Naive thymus-derived CD4-positive, alpha-beta T cell (primary cell): Measurements from ENCODE around the gene AR. TPM values are rescaled to one million over a fixed set of nuclear protein-coding genes. Genes with fewer than 3 reads are reported as not detected.

Experiments used
- ATAC-seq: fragments of 150-1000 bp; cut with Tn5 transposase; 2 replicates; pipeline ENCODE4 v1.10.0; 2021; ENCODE audit warnings: mild to moderate bottlenecking, moderate library complexity
- CTCF ChIA-PET: fragments of 350-600 bp; sonication (Branson Sonifier 250); formaldehyde crosslinking; loops from one replicate; lab custom pipeline; 2021; ENCODE audit warnings: antibody characterized with exemption; lab: Charles Lee
- POLR2A ChIA-PET: fragments of 350-600 bp; sonication (Branson Sonifier 250); formaldehyde crosslinking; loops from one replicate; lab custom pipeline; 2021; ENCODE audit warnings: antibody characterized with exemption, inconsistent platforms; lab: Charles Lee
- DNase-seq, 9 donors: peaks; one replicate each; pipeline versions ENCODE4 v3.0.0 to v3.0.0-alpha.2; 2020 to 2022; ENCODE audit warnings: mixed read lengths in 1 of 9
- H3K27ac ChIP-seq: one replicate; pipeline ENCODE4 v1.7.0; 2013; ENCODE audit warnings: mild to moderate bottlenecking, low read depth, low read length, moderate library complexity
- H3K27me3 ChIP-seq, 2 donors: one replicate each; pipeline ENCODE4 v1.7.0; 2013; ENCODE audit warnings: low read length in 2 of 2, mild to moderate bottlenecking in 2 of 2, moderate library complexity in 2 of 2; ENCODE audit not compliant: control insufficient read depth in 2 of 2, insufficient read depth in 2 of 2
- H3K36me3 ChIP-seq, 3 experiments: 1 replicate in 2 of 3; 2 replicates in 1 of 3; pipeline ENCODE4 v1.7.0; 2013; ENCODE audit warnings: low read length in 3 of 3, mild to moderate bottlenecking in 3 of 3, moderate library complexity in 1 of 3; ENCODE audit not compliant: insufficient read depth in 3 of 3, control insufficient read depth in 2 of 3
- H3K4me1 ChIP-seq, 2 donors: one replicate each; pipeline ENCODE4 v1.7.0; 2013; ENCODE audit warnings: low read length in 2 of 2, mild to moderate bottlenecking in 2 of 2, moderate library complexity in 1 of 2; ENCODE audit not compliant: control insufficient read depth in 2 of 2, insufficient read depth in 2 of 2
- H3K4me3 ChIP-seq: 2 replicates; pipeline ENCODE4 v1.7.0; 2013; ENCODE audit warnings: mild to moderate bottlenecking, low read length
- H3K9me3 ChIP-seq, 3 experiments: 1 replicate in 2 of 3; 2 replicates in 1 of 3; pipeline ENCODE4 v1.7.0; 2013; ENCODE audit warnings: low read length in 3 of 3; ENCODE audit not compliant: control insufficient read depth in 2 of 3
- H3K27ac Mint-ChIP-seq, 9 donors: one replicate each; pipeline ENCODE4 v1.8.0; 2020 to 2022; ENCODE audit warnings: mixed read lengths in 9 of 9, mild to moderate bottlenecking in 8 of 9, moderate library complexity in 5 of 9, inconsistent platforms in 2 of 9
- H3K27me3 Mint-ChIP-seq, 5 donors: one replicate each; pipeline ENCODE4 v1.8.0; 2021 to 2022; ENCODE audit warnings: mixed read lengths in 5 of 5, mild to moderate bottlenecking in 1 of 5
- H3K36me3 Mint-ChIP-seq, 5 donors: one replicate each; pipeline ENCODE4 v1.8.0; 2020 to 2022; ENCODE audit warnings: mixed read lengths in 5 of 5, mild to moderate bottlenecking in 3 of 5, inconsistent platforms in 1 of 5
- H3K4me1 Mint-ChIP-seq, 7 donors: one replicate each; pipeline ENCODE4 v1.8.0; 2020 to 2022; ENCODE audit warnings: mixed read lengths in 7 of 7, mild to moderate bottlenecking in 3 of 7, inconsistent platforms in 1 of 7
- H3K4me3 Mint-ChIP-seq, 10 donors: one replicate each; pipeline ENCODE4 v1.8.0; 2020 to 2022; ENCODE audit warnings: mild to moderate bottlenecking in 10 of 10, mixed read lengths in 10 of 10, moderate library complexity in 6 of 10, inconsistent platforms in 2 of 10
- H3K9me3 Mint-ChIP-seq, 11 donors: one replicate each; pipeline ENCODE4 v1.8.0; 2020 to 2022; ENCODE audit warnings: mixed read lengths in 11 of 11, mild to moderate bottlenecking in 4 of 11, inconsistent platforms in 1 of 11, moderate library complexity in 1 of 11
- intact Hi-C, 2 donors: fragments of 100-400 bp; cut with micrococcal nuclease; formaldehyde crosslinking; loops; one replicate each; pipeline ENCODE4 v1.15.1; 2023
- polyA plus RNA-seq, 2 donors: library from polyadenylated mRNA; unstranded; fragments of 300-500 nt; fragmentation: Illumina TruSeq; gene quantifications; one replicate each; pipeline ENCODE4 v1.2.3, GENCODE V29; 2021
- total RNA-seq, 6 experiments: library from RNA in 5 of 6; stranded (reverse) in 5 of 6; gene quantifications; 1 replicate in 5 of 6; 2 replicates in 1 of 6; pipeline ENCODE4 v1.2.3 and lab custom pipeline; 2021 to 2026

The AR gene, protein sequence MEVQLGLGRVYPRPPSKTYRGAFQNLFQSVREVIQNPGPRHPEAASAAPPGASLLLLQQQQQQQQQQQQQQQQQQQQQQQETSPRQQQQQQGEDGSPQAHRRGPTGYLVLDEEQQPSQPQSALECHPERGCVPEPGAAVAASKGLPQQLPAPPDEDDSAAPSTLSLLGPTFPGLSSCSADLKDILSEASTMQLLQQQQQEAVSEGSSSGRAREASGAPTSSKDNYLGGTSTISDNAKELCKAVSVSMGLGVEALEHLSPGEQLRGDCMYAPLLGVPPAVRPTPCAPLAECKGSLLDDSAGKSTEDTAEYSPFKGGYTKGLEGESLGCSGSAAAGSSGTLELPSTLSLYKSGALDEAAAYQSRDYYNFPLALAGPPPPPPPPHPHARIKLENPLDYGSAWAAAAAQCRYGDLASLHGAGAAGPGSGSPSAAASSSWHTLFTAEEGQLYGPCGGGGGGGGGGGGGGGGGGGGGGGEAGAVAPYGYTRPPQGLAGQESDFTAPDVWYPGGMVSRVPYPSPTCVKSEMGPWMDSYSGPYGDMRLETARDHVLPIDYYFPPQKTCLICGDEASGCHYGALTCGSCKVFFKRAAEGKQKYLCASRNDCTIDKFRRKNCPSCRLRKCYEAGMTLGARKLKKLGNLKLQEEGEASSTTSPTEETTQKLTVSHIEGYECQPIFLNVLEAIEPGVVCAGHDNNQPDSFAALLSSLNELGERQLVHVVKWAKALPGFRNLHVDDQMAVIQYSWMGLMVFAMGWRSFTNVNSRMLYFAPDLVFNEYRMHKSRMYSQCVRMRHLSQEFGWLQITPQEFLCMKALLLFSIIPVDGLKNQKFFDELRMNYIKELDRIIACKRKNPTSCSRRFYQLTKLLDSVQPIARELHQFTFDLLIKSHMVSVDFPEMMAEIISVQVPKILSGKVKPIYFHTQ
- total RNA-seq (under 1 TPM in 3 of 5 experiments, not detected in 2; 0.03 to 0.39 (median 0.15) TPM), polyA plus RNA-seq (not detected), total RNA-seq (lab: John Stamatoyannopoulos, UW) (not detected)

DNA sequence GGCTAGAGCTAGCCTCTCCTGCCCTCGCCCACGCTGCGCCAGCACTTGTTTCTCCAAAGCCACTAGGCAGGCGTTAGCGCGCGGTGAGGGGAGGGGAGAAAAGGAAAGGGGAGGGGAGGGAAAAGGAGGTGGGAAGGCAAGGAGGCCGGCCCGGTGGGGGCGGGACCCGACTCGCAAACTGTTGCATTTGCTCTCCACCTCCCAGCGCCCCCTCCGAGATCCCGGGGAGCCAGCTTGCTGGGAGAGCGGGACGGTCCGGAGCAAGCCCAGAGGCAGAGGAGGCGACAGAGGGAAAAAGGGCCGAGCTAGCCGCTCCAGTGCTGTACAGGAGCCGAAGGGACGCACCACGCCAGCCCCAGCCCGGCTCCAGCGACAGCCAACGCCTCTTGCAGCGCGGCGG lies at the start of gene AR:
TSS of gene AR (plus strand) at position 204 of the 400 bp plus-strand sequence. CDS start 1,126 bp downstream, outside the sequence.
- H3K27ac ChIP-seq, result no peak within 1 kb of the TSS
- peak within 1 kb of the TSS; percentile 37 to 69 (median 56) for H3K4me3 Mint-ChIP-seq
- intact Hi-C loops, result no loop called here
- H3K27me3 Mint-ChIP-seq, result peaks cover 18 to 53% (median 38%) of the 10 kb centered on the region in 5 donors
- ChIA-PET CTCF (no interaction called here), POLR2A (no interaction called here)
- H3K4me1 ChIP-seq, result no peaks in the 10 kb centered on the region
- H3K4me3 ChIP-seq, result no peak within 1 kb of the TSS
- DNase-seq (no peak), ATAC-seq (no peak)
- H3K4me1 Mint-ChIP-seq, result peaks cover 0 to 14% (median 5%) of the 10 kb centered on the region in 7 donors
- no peaks in the 10 kb centered on the region for H3K9me3 ChIP-seq
- H3K27me3 ChIP-seq, result peaks cover 0 to 3% of the 10 kb centered on the region in 2 donors
- peaks cover 0 to 5% (median 0%) of the 10 kb centered on the region in 11 donors for H3K9me3 Mint-ChIP-seq
- H3K27ac Mint-ChIP-seq, result no peak within 1 kb of the TSS
- H3K36me3 Mint-ChIP-seq, result no peaks in the 10 kb centered on the region
- H3K36me3 ChIP-seq, result no peaks in the 10 kb centered on the region

DNA sequence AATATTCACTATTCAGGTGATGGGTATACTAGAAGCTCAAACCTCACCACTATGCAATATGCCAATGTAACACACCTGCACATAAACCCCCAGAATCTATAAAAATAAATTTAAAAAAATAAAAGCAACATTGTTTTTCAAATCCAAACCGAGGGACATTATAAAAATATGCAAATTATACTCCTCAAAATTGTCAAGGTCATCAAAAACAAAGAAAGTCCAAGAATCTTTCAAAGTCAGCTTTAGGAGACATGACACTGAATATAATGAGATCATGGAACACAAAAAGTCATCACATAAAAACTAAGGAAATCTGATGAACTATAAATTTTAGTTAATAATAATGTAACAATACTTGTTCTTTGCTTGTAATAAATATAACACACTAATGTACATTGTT lies 43.2 kb upstream of the AR start:
- intact Hi-C loops, result no loop called here
- no peak for ATAC-seq

DNA sequence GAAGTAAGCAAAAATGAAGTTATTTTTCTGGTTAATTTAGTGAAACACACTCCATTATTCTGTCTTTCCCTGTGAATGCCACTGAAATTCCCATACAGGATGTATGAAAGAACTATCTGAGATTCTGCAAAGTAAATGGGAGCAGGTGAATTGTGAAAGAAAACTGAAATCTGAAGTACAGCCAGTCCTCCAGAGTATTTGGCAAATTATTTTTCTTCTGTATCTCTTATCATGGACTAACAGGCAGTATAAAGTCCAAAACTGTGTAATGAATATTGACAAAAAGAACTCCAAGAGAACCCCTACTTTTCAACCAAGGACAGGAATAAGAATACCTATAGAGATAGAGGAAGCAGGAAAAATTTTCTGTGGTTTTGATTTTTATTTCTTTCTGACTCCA lies 40.8 kb upstream of the AR start:
- ChIA-PET POLR2A (no interaction called here), CTCF (no interaction called here)
- Mint-ChIP-seq H3K4me3 (no peak overlapping the region), H3K27me3 (no peaks in the 10 kb centered on the region), H3K36me3 (no peaks in the 10 kb centered on the region), H3K4me1 (no peaks in the 10 kb centered on the region), H3K9me3 (peaks cover 0 to 8% (median 0%) of the 10 kb centered on the region in 11 donors), H3K27ac (no peak overlapping the region)
- Histone ChIP-seq H3K4me3 (no peak overlapping the region), H3K27me3 (no peaks in the 10 kb centered on the region), H3K27ac (no peak overlapping the region), H3K9me3 (no peaks in the 10 kb centered on the region), H3K36me3 (no peaks in the 10 kb centered on the region), H3K4me1 (no peaks in the 10 kb centered on the region)
- ATAC-seq, result no peak
- DNase-seq, result no peak
- intact Hi-C loops, result no loop called here

More for the DNA sequence above, 43.2 kb upstream of the AR start:
- Histone ChIP-seq H3K36me3 (no peaks in the 10 kb centered on the region), H3K27me3 (no peaks in the 10 kb centered on the region), H3K4me3 (no peak overlapping the region), H3K4me1 (no peaks in the 10 kb centered on the region), H3K9me3 (no peaks in the 10 kb centered on the region), H3K27ac (no peak overlapping the region)
- Mint-ChIP-seq H3K27me3 (no peaks in the 10 kb centered on the region), H3K36me3 (no peaks in the 10 kb centered on the region), H3K4me1 (no peaks in the 10 kb centered on the region), H3K27ac (no peak overlapping the region), H3K4me3 (no peak overlapping the region), H3K9me3 (peaks cover 0 to 7% (median 0%) of the 10 kb centered on the region in 11 donors)
- ChIA-PET CTCF (no interaction called here), POLR2A (no interaction called here)
- DNase-seq, result no peak

DNA sequence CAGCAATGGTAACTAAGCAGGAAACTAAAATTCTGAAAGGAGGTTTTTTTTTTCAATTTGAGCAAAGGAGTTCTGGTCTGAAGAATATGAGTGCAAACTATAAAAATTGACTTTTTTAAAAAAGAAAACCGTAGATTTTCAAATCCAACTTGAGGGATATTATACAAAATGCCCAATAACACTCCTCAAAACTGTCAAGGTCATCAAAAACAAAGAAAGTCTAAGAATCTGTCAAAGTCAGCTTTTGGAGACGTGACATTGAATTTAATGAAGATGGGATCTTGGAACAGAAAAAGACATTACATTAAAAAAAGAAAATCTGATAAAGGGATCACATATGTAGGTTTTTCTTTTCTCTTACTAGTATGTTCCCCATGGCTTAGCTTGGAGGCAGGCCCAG lies 40.4 kb upstream of the AR start:
- ChIA-PET CTCF (no interaction called here), POLR2A (no interaction called here)
- H3K9me3 ChIP-seq, result no peaks in the 10 kb centered on the region
- H3K4me1 Mint-ChIP-seq, result no peaks in the 10 kb centered on the region
- peaks cover 0 to 5% (median 0%) of the 10 kb centered on the region in 11 donors for H3K9me3 Mint-ChIP-seq
- H3K4me3 ChIP-seq, result no peak overlapping the region
- no peak for ATAC-seq
- no peaks in the 10 kb centered on the region for H3K4me1 ChIP-seq
- no peaks in the 10 kb centered on the region for H3K27me3 Mint-ChIP-seq
- intact Hi-C loops, result no loop called here
- H3K27me3 ChIP-seq, result no peaks in the 10 kb centered on the region
- no peaks in the 10 kb centered on the region for H3K36me3 ChIP-seq
- H3K27ac ChIP-seq, result no peak overlapping the region
- H3K4me3 Mint-ChIP-seq, result no peak overlapping the region
- H3K27ac Mint-ChIP-seq, result no peak overlapping the region
- no peaks in the 10 kb centered on the region for H3K36me3 Mint-ChIP-seq
- DNase-seq, result no peak

DNA sequence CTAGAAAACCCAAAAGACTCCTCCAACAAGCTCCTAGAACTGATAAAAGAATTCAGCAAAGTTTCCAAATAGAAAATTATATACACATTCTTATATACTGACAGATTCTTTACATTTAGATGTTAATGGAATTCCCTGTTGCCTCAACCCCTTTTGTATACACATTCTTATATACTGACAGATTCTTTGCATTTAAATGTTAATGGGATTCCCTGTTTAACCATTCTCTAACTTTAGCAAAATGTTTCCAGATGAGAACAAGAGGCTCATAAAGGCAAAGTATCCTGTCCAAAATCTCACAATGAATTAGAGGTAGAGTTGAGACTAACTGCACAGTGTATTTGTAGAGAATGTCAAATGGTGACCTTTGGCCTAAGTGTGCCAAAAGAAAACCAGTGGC lies 23.1 kb upstream of the AR start:
- ChIA-PET CTCF (no interaction called here), POLR2A (no interaction called here)
- H3K4me1 ChIP-seq, result no peaks in the 10 kb centered on the region
- H3K4me1 Mint-ChIP-seq, result no peaks in the 10 kb centered on the region
- H3K36me3 ChIP-seq, result no peaks in the 10 kb centered on the region
- intact Hi-C loops, result no loop called here
- no peak overlapping the region for H3K4me3 ChIP-seq
- ATAC-seq (no peak), DNase-seq (no peak)
- H3K36me3 Mint-ChIP-seq, result no peaks in the 10 kb centered on the region
- H3K27ac ChIP-seq, result no peak overlapping the region
- H3K4me3 Mint-ChIP-seq, result no peak overlapping the region
- no peaks in the 10 kb centered on the region for H3K9me3 ChIP-seq
- no peak overlapping the region for H3K27ac Mint-ChIP-seq
- H3K27me3 Mint-ChIP-seq, result no peaks in the 10 kb centered on the region
- H3K27me3 ChIP-seq, result no peaks in the 10 kb centered on the region
- peaks cover 0 to 4% (median 0%) of the 10 kb centered on the region in 11 donors for H3K9me3 Mint-ChIP-seq

DNA sequence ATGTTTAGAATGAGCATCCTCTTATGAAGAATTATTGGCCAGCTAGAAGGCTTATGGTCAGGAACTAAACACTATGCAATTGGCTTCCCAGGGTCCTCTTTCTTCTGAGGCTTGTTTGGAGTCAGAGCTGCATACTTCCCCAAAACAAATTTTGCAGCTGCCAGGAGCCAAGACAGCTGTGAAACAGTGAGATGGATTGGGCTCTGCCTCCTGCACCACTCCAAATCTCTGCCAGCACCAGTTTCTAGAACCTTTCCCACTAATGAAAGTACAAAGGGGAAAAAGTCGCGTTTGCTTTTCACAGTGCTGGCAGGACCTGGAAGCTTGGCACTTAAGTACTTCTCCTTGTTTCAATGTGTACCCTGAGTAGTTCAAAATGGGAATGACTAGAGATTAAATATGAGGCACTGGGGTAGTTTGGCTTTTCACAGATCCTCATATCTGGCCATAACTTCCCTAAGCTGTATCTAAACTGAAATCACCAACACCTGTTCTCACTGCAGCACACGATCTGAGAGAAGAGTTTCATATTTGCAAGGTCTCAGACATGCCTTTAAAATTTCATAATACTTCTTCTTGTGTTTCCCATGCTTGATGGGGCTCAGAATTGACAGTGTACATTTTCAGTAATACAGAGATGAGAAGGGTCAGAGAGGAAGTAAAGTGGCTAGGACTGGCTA lies 20.7 kb upstream of the AR start:
- ATAC-seq, result no peak

More for the DNA sequence above, 20.7 kb upstream of the AR start:
- no peak for DNase-seq
- ChIA-PET POLR2A (no interaction called here), CTCF (no interaction called here)
- no peaks in the 10 kb centered on the region for H3K9me3 ChIP-seq
- no peaks in the 10 kb centered on the region for H3K4me1 ChIP-seq
- no peaks in the 10 kb centered on the region for H3K27me3 Mint-ChIP-seq
- H3K4me1 Mint-ChIP-seq, result no peaks in the 10 kb centered on the region
- H3K27me3 ChIP-seq, result no peaks in the 10 kb centered on the region
- H3K27ac Mint-ChIP-seq, result no peak overlapping the region
- H3K27ac ChIP-seq, result no peak overlapping the region
- no peak overlapping the region for H3K4me3 ChIP-seq
- H3K36me3 ChIP-seq, result no peaks in the 10 kb centered on the region
- peaks cover 0 to 4% (median 0%) of the 10 kb centered on the region in 11 donors for H3K9me3 Mint-ChIP-seq
- no peaks in the 10 kb centered on the region for H3K36me3 Mint-ChIP-seq
- H3K4me3 Mint-ChIP-seq, result no peak overlapping the region
- intact Hi-C loops, result no loop called here
